ENCODE results near the gene INSIG2.
"Not testable (repeated sequence)": the region's sequence is repeated elsewhere in the genome, so short reads cannot be mapped to it uniquely, and the experiment has no call there.

Gene INSIG2

DNA sequence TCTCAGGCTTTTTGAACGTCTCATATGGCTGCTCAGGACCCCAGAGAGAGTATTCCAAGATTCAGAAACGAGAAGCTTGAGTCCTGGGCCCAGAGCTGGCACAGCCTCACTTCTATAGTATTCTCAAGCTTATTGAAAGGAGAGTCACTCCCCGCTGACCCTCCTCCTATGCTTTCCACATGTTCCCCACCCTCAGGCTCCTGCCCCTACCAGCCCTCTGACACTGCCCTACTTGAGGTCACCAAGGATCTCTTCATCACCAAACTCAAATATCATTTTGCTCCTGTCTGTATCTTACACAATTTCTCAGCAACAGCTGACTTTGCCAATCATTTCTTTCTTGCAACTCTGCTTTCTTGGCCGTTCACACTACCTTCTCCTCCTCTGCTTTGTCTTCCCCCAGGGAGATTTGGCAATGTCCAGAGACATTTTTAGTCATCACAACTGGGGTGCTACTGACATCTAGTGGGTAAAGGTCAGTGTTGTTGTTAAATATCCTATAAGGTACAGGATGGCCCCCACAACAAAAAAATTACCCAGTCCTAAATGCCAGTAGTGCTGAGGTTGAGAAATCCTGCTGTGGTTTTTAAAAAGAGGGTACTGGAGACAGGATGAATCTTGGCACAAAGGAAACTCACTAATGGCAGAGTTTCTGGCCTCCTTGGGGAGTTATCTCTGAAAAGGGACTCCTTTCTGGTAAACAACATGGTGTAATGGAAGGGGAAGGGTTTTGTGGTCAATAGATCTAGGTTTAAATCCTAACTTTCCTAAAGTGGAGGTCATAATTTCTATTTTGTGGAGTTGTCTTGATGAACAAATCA, 26.9 kb upstream of the INSIG2 start:
- DNase-seq: no peak

- no peak for DNase-seq
Measured at GRCh38 chr2:118062048-118062447, 26.2 kb upstream of the INSIG2 start.

- DNase-seq: no peak
Measured at GRCh38 chr2:118062669-118063068, 25.6 kb upstream of the INSIG2 start.

GRCh38 chr2:118065015-118065706, 23.1 kb upstream of the INSIG2 start:
- DNase-seq: no peak

GRCh38 chr2:118065921-118066511, 22.3 kb upstream of the INSIG2 start:
- no peak for DNase-seq

- DNase-seq: no peak
Measured at GRCh38 chr2:118077636-118078247, 10.5 kb upstream of the INSIG2 start.

DNA sequence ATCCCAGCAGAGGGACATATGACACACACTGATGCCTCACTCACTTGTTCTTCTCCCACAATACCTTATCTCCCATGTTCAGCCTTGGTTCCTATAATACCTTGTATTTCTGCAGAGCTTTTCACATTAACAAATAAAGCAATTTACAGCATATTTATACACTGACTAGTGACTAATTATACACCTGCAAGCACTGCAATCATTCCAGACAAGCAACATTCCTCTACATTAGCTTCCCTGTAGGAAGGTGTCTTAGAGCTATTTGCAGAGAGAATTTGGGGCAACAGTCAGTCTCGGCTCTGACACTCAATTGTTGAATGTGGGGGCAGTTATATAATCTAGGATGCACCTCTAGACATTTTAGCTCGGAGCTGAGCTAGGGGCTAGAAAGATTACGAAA, 9.5 kb upstream of the INSIG2 start:
- DNase-seq: no peak

DNA sequence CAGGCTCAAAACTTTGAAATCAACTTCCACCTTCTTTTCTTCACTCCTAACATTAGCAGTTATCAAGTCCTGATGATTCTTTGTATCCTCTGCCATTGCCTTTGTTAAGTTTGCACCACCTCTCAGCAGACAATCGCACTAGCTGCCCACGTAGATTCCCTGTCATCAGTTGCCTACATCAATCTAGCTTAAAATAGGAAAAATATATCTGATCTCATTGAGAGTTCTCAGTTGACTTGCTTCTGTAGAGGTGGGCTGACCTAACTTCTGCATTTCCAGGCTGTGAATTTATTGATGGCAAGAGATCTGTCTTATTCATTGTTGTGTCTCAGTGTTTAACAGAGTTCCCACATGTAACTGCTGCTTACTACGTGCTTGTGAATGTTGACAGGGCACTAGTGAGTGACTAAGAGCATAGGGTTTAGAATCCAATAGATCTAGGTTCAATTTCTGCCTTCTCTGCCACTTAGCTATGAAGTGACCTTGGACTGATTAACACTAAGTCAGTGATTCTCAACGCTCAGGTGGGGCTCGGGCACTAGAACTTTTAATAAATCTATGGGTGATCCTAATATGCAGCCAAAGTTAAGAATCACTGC, 3.7 kb upstream of the INSIG2 start:
- no peak for DNase-seq

DNA sequence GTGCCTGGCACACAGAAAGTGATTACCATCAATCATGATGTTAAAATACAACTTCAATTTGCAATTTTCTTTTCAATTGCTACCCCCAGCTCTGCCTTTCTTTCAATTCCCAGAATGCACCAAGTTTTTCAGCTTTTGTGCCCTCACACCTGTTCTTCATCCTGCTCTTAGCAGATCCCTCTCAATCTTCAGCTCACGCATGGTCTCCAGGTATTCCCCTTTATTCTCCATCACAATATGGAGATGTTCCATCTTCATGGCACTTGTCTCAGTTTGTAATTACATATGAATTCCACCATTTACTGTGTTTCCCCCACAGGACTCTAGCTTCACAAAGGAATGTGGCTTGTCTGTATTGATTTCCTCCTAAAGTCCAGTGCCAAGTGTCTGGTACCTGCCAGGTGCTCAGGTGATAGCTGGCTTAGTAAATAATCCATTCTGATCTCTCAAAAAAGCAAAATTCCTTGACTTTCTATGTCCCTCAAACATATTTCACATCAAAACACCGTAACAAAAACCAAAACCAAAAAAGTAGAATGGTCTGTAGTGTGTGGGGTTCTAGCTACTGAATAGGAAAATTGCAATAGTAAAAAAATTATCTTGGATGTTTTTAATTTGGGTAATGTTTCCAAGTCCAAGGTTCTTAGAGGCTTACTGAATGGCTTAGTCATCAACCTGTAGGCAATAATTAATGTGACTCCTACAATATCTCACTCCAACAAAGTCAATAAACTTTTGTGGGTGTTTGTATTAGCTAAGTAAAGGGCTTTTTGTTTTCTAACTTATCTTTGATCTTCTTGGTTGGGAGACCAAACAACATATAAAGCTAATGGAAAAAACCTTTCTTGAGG, 2.9 kb upstream of the INSIG2 start:
- DNase-seq: no peak

GRCh38 chr2:118086024-118086633, 2.1 kb upstream of the INSIG2 start:
- no peak for DNase-seq

DNA sequence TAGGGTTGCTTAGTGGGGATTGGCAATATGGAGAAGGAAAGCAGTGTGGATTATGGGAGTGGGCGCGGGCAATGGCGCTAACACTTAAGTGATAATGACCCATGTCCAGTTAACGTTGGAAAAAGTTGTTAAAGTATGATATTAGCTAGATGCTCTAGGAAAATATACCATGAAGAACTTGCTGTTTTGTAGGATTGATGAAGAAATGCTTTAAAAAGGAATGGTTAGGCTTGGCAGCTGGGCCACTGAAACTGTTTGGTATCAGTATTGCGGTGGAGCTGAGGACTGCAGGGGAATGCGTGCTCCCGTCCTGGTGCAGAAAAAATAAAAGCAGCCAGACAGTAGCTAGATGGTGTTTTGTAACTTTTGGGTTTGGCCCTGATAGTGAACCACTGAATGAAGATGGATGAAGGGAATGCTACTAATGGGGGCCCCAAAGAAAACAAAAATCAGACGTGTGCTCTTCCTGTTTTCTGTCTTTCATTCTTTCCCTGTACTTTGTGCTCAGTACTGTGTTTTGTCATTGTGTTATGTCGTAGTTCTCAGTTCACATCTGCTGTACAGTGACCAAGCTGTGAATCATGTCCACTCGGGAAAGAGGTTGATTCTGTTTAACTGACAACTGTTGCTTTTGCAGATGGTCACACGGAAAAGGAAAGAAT, 999 bp downstream of the INSIG2 start:
- no peak for DNase-seq

DNA sequence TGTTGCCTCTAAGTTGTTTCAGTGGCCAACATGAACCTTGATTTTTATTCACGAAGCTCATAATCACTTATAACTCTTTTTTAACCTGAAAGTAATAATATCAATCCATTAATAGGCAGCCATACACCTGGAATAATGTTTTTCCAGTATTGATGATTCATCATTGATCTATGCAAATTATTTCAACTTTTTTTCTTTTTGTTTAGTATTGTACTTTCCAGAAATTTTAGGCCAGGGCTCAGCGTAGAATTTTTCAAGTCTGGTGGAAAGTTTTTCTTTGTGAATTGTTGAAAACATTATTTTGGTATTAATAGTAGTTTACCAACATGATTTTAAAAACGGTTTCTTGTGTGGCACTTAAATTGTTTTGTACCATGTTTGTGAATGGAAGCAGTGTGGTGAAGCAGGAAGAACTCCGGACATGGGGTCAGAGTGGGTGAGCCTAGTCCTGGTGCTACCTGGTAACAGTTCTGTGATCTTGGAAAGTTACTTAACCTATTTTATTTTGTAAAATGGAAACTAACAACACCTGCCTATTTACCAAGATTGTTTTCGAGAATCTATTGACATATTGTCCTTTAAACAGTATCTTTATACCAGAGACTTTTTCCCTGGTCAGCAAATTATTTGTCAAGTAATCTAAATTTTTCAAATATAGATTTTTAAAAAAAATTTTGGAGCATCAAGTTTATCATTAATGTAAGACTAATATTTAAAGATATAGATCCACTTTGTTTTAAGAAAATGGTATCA, 2.3 kb downstream of the INSIG2 start:
- DNase-seq: no peak

GRCh38 chr2:118091140-118091478, 2.8 kb downstream of the INSIG2 start:
- no peak for DNase-seq

DNA sequence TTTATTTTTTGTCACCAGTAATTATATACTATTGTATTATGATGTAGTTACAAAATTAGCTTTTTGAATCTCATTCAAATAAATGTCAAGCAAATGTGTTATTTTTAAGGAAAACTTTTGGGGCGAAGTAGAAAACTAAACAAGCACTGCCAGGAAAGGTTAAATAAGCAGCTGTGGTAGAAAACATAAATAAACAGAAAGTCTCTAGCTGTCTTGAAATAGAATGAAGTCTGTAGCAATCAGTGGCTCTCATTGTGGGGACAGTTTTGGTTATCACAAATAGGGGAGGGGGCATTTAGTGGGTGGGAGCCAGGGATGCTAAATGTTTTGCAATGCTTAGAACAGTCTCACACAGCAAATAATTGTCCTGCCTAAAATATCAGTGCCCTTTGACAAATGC, 3.4 kb downstream of the INSIG2 start:
- no peak for DNase-seq

GRCh38 chr2:118094102-118094501, 5.8 kb downstream of the INSIG2 start:
- not testable (repeated sequence) for DNase-seq

- DNase-seq: no peak
Measured at GRCh38 chr2:118094503-118094902, 6.2 kb downstream of the INSIG2 start.

- no peak for DNase-seq
Measured at GRCh38 chr2:118095610-118096009, 7.3 kb downstream of the INSIG2 start.

GRCh38 chr2:118097657-118098056, 9.4 kb downstream of the INSIG2 start:
- no peak for DNase-seq

DNA sequence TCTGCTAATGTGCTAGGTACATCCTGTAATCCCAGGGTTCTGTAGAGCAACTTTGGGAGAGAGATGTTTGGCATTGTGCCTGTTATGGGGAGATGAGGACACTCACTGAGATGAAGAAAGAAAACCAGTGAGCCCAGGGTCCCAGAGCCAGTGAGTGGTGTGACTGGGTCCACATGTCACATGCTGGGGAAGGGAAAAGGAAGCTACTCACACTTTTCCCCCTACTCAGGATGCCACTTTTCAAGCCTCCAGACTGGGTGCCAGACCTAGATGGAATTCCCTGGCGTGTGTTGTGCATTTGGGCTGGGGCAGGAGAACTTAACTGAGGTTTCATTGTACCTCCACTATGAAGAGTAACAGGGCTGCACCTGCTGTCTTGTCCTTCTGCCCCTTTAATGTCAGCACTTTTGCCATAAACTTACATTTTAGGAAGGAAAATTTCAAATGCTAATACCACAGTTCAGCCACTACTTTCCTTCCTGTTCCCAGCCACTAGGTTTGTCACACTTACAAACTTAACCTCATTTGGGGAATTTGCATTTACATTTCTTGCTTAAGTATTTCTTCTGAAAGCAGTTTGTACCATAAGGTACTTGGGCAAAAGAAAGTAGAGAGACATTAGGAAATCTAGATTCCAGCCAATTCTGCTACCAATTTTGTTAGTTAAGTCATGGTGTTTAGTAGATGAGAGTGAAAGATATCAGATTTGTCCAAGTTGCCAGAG, 10.2 kb downstream of the INSIG2 start:
- DNase-seq: no peak
